ENCODE data around the gene TNKS2. TPM values are rescaled to one million over a fixed set of nuclear protein-coding genes. Genes with fewer than 3 reads are reported as not detected.

Gene TNKS2
- total and polyA plus RNA-seq, 10 donors = 12.4 to 78.2 (median 55.6) TPM

GRCh38 chr10:91768123-91768522, 30.1 kb upstream of the TNKS2 start:
- Histone ChIP-seq H3K4me1 (no peaks in the 10 kb centered on the region), H3K27ac (no peak overlapping the region), H3K4me3 (no peak overlapping the region), H3K27me3 (replicated peaks in 1 of 7) (no peaks in the 10 kb centered on the region), H3K36me3 (no peaks in the 10 kb centered on the region), H3K9me3 (no peaks in the 10 kb centered on the region)
- no peak for TF ChIP-seq POLR2A (IDR thresholded peaks at IDR 0.05)
- TF ChIP-seq CTCF (IDR thresholded peaks at IDR 0.05 in 8 of 11, conservative IDR thresholded peaks at IDR 0.05 in 3 of 11) = no peak
- TF ChIP-seq POLR2AphosphoS5 (IDR thresholded peaks at IDR 0.05) = no peak
- DNase-seq = no peak
- intact Hi-C loops (cut with DNase I; ENCODE audit: low total_unique reads) = no loop called here
- WGBS, 5 donors = 75 to 93% (median 88%) methylated on average over 3 of the region's 3 CpGs

- H3K27ac ChIP-seq = no peak overlapping the region
- H3K4me3 ChIP-seq = no peak overlapping the region
- no peak for DNase-seq
- no peaks in the 10 kb centered on the region for H3K4me1 ChIP-seq
- intact Hi-C loops (cut with DNase I; ENCODE audit: low total_unique reads) = no loop called here
- 68 to 82% (median 77%) methylated on average over 1 of the region's 1 CpG for WGBS, 5 donors
- H3K36me3 ChIP-seq = no peaks in the 10 kb centered on the region
- H3K9me3 ChIP-seq = no peaks in the 10 kb centered on the region
- peaks cover 0 to 7% (median 0%) of the 10 kb centered on the region in 7 donors for H3K27me3 ChIP-seq (replicated peaks in 1 of 7)
- TF ChIP-seq CTCF (IDR thresholded peaks at IDR 0.05 in 8 of 11, conservative IDR thresholded peaks at IDR 0.05 in 3 of 11) = no peak
- TF ChIP-seq POLR2A (IDR thresholded peaks at IDR 0.05) = no peak
- no peak for TF ChIP-seq POLR2AphosphoS5 (IDR thresholded peaks at IDR 0.05)
These were observed 26.3 kb upstream of the TNKS2 start for GRCh38 chr10:91771907-91772306.

- TF ChIP-seq POLR2AphosphoS5 (IDR thresholded peaks at IDR 0.05) (no peak), POLR2A (IDR thresholded peaks at IDR 0.05) (no peak), CTCF (IDR thresholded peaks at IDR 0.05 in 8 of 11, conservative IDR thresholded peaks at IDR 0.05 in 3 of 11) (no peak)
- no peaks in the 10 kb centered on the region for H3K36me3 ChIP-seq
- H3K4me3 ChIP-seq = no peak overlapping the region
- H3K27ac ChIP-seq = no peak overlapping the region
- H3K27me3 ChIP-seq (replicated peaks in 1 of 7) = peaks cover 0 to 7% (median 0%) of the 10 kb centered on the region in 7 donors
- intact Hi-C loops (cut with DNase I; ENCODE audit: low total_unique reads) = no loop called here
- no peaks in the 10 kb centered on the region for H3K9me3 ChIP-seq
- no peak for DNase-seq
- no peaks in the 10 kb centered on the region for H3K4me1 ChIP-seq
- WGBS, 5 donors = 81 to 93% (median 92%) methylated on average over 2 of the region's 2 CpGs
These were observed 25.8 kb upstream of the TNKS2 start for GRCh38 chr10:91772461-91772860.

GRCh38 chr10:91772869-91773268, 25.4 kb upstream of the TNKS2 start:
- no peaks in the 10 kb centered on the region for H3K9me3 ChIP-seq
- no peak for DNase-seq
- TF ChIP-seq POLR2AphosphoS5 (IDR thresholded peaks at IDR 0.05) (no peak), POLR2A (IDR thresholded peaks at IDR 0.05) (no peak), CTCF (IDR thresholded peaks at IDR 0.05 in 8 of 11, conservative IDR thresholded peaks at IDR 0.05 in 3 of 11) (no peak)
- H3K4me3 ChIP-seq = no peak overlapping the region
- peaks cover 0 to 7% (median 0%) of the 10 kb centered on the region in 7 donors for H3K27me3 ChIP-seq (replicated peaks in 1 of 7)
- no peak overlapping the region for H3K27ac ChIP-seq
- 68 to 88% (median 85%) methylated on average over 1 of the region's 1 CpG for WGBS, 5 donors
- intact Hi-C loops (cut with DNase I; ENCODE audit: low total_unique reads) = no loop called here
- H3K4me1 ChIP-seq = no peaks in the 10 kb centered on the region
- H3K36me3 ChIP-seq = no peaks in the 10 kb centered on the region
